Cardiac muscle cell (in vitro differentiated cells and primary cell): ENCODE measurements around the gene CCT6B. TPM values are rescaled to one million over a fixed set of nuclear protein-coding genes. Genes with fewer than 3 reads are reported as not detected.
A peak's percentile ranks its signal among the peaks of the same experiment; 100 is the strongest.

ENCODE experiments used
- DNase-seq, 2 donors: peaks; one replicate each; pipeline versions ENCODE4 v3.0.0 to v3.0.0-alpha.2; 2010 to 2017; ENCODE audit warnings: low read depth in 1 of 2, low spot score in 1 of 2
- H3K27ac ChIP-seq: fragments of 200-600 bp; sonication (generic); 2 replicates; pipeline ENCODE4 v1.5.1; 2016
- H3K27me3 ChIP-seq: fragments of 200-600 bp; sonication (generic); 2 replicates; pipeline ENCODE4 v1.6.0; 2016; ENCODE audit warnings: control low read depth
- H3K36me3 ChIP-seq: fragments of 200-600 bp; sonication (generic); 2 replicates; pipeline ENCODE4 v1.5.1; 2016; ENCODE audit warnings: control low read depth
- H3K4me1 ChIP-seq: fragments of 200-600 bp; sonication (generic); 2 replicates; pipeline ENCODE4 v1.8.1; 2017; ENCODE audit warnings: low read depth, mild to moderate bottlenecking, mixed run types
- H3K4me3 ChIP-seq: fragments of 200-600 bp; sonication (generic); 2 replicates; pipeline ENCODE4 v1.5.1; 2016; ENCODE audit warnings: mild to moderate bottlenecking
- H3K9me3 ChIP-seq: fragments of 200-600 bp; sonication (generic); 2 replicates; pipeline ENCODE4 v1.5.1; 2017; ENCODE audit warnings: low read depth, mild to moderate bottlenecking, control low read depth
- polyA plus RNA-seq: library from polyadenylated mRNA; unstranded; fragments of >200 nt; fragmentation: Nextera tagmentation; extraction: Ambion mirVana; gene quantifications from 2 replicates; pipeline ENCODE4 v1.2.1, GENCODE V29; 2016
- total RNA-seq: library from RNA; depleted of rRNA; stranded (reverse); fragments of >200 nt; gene quantifications from 2 replicates; pipeline ENCODE4 v1.2.3, GENCODE V29; 2016
- TF ChIP-seq, protein P1 (sequence below): IDR thresholded peaks from 2 replicates; pipeline ENCODE4 v1.5.1; 2012; ENCODE audit warnings: low read depth, mild to moderate bottlenecking, low read length

The CCT6B gene
- total and polyA plus RNA-seq, 2 experiments from 2014 or later = 4.8 to 5.6 TPM

DNA sequence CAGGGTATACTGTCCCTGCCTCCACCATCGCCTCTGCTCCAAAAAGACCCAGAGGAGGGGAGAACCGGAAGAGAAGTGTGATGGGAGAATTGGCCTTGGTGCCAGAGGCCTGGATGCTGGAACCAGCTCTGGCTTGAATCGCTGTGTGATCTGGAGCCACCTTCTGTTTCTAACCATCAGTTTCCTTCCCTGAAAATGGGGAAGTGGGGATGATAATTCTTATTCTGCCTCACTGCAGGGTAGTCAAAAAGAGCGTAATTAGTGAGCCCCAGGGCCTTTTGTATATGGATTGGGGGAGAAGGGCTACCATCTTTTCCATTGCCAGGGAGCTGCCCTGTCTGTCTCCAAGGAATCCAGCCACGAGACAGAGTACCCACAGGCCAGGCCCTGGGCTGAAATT lies 52.2 kb downstream of the CCT6B start:
- Histone ChIP-seq H3K4me3 (no peak overlapping the region), H3K27ac (no peak overlapping the region), H3K9me3 (no peaks in the 10 kb centered on the region), H3K36me3 (no peaks in the 10 kb centered on the region), H3K27me3 (peaks cover 8% of the 10 kb centered on the region), H3K4me1 (no peaks in the 10 kb centered on the region)
- TF ChIP-seq, protein P1, sequence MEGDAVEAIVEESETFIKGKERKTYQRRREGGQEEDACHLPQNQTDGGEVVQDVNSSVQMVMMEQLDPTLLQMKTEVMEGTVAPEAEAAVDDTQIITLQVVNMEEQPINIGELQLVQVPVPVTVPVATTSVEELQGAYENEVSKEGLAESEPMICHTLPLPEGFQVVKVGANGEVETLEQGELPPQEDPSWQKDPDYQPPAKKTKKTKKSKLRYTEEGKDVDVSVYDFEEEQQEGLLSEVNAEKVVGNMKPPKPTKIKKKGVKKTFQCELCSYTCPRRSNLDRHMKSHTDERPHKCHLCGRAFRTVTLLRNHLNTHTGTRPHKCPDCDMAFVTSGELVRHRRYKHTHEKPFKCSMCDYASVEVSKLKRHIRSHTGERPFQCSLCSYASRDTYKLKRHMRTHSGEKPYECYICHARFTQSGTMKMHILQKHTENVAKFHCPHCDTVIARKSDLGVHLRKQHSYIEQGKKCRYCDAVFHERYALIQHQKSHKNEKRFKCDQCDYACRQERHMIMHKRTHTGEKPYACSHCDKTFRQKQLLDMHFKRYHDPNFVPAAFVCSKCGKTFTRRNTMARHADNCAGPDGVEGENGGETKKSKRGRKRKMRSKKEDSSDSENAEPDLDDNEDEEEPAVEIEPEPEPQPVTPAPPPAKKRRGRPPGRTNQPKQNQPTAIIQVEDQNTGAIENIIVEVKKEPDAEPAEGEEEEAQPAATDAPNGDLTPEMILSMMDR = no peak
- DNase-seq = no peak

DNA sequence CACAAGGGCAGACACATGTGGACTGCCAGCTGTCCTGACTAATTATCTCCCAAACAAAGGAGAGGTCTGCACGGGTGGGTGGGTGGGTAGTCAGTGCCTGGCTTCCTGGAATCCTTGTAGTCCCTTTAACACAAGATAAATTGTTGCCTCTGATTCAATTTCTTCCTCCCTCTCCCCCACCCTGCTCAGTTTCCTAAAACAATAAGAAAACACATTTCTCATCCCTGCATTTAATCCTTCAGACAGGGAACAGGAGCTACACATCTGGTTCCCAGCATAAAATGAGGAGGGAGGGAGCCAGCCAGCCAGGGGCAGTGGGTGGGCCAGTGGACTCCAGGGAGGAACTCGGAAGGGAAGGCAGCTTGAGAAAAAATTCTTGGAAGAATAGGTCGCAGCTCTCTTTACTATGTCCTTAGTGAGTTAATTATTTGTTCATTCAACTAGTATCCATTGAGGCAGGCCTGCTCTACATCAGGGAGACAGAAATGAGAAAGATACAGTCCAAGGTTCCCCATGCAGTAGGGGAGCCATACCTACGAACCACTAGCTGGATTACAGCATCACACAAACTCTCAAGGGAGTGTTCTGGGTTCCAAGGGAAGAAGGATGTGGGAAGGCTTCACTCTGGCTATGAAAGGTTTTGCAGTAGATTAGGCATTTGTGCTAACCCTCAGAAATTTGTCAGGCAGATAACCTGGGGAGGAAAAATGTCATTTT lies 58.3 kb downstream of the CCT6B start:
- no peak for DNase-seq
- Histone ChIP-seq H3K4me1 (no peaks in the 10 kb centered on the region), H3K27me3 (peaks cover 31% of the 10 kb centered on the region), H3K36me3 (no peaks in the 10 kb centered on the region), H3K27ac (no peak overlapping the region), H3K9me3 (no peaks in the 10 kb centered on the region), H3K4me3 (no peak overlapping the region)
- TF ChIP-seq, protein P1 = no peak

DNA sequence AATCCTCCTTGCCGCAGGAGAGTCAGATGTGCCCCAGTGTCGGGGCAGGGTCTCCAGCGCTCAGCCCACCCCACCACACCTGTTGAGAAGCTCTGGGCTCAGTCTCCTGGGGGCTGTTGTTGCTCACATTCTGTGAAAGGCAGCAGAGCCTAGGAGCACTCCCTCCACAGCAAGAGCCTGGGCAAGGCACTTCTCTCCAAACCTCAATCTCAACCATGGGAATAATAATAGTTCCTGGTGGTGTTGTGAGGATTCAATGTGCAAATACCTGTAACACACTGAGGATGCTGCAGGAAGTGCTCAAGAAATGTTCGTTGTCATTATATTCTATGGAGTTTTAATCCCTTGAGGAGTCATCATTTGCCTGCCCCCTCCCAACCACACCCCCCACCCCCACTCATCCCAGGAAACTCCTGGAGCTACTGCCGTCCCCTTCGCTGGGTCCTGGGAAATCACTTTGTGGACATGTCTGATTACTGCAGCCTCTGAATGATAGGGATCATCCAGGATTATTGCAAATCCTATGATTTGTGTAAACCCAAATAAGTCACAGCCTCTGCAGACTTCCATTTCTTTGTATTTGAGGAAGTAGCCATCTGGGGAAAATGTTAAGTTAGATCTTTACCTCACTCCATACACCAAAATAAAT lies 61.5 kb downstream of the CCT6B start:
- TF ChIP-seq, protein P1 = no peak
- Histone ChIP-seq H3K27ac (no peak overlapping the region), H3K4me3 (no peak overlapping the region), H3K27me3 (peaks cover 50% of the 10 kb centered on the region), H3K36me3 (no peaks in the 10 kb centered on the region), H3K9me3 (no peaks in the 10 kb centered on the region), H3K4me1 (no peaks in the 10 kb centered on the region)
- no peak for DNase-seq

DNA sequence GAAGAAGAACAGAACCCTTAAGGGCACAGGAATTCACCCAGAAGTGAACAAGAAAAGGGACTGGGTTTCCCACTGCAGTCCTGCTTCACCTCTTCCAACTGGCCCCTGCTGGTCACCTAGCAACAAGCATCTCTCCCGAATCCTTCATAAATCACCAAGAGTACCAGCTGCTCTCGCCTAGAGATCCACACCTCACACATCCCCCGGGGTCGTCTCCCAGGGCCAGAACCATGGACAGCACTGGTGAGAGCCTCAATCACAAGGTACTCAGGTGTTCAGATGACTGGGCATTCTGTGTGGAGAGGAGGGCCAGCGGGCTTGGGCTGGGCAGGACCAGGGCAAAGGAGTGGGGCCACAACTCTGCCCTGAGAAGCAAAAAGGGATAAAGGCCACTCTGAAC lies 65.9 kb downstream of the CCT6B start:
- H3K27me3 ChIP-seq = peaks cover 31% of the 10 kb centered on the region
- no peaks in the 10 kb centered on the region for H3K36me3 ChIP-seq
- TF ChIP-seq, protein P1 = no peak
- DNase-seq = peak in 1 of 2 donors; percentile 40
- no peaks in the 10 kb centered on the region for H3K9me3 ChIP-seq
- no peak overlapping the region for H3K27ac ChIP-seq
- no peak overlapping the region for H3K4me3 ChIP-seq
- H3K4me1 ChIP-seq = no peaks in the 10 kb centered on the region

DNA sequence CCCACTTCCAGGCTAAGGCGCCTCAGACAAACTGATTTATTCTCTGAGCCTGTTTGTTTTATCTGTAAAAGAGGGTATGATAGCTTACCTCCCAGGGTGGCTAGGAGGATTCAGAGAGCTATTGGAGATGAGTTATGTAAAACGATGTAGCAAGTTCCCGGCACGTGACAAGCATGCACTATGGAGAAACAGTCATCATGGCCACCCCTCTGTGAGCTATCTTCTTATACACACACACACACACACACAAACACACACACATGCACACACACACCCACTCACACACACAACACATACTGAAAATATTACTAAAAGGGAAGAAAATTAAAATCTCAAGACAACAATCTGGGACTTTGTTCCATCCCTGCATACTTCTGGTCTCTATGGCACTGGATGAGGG lies 66.3 kb downstream of the CCT6B start:
- TF ChIP-seq, protein P1 = no peak
- peaks cover 28% of the 10 kb centered on the region for H3K27me3 ChIP-seq
- H3K9me3 ChIP-seq = no peaks in the 10 kb centered on the region
- H3K4me1 ChIP-seq = no peaks in the 10 kb centered on the region
- no peaks in the 10 kb centered on the region for H3K36me3 ChIP-seq
- H3K27ac ChIP-seq = no peak overlapping the region
- H3K4me3 ChIP-seq = no peak overlapping the region
- no peak for DNase-seq
